ENCODE data around the gene KIAA1549. TPM values are rescaled to one million over a fixed set of nuclear protein-coding genes. Genes with fewer than 3 reads are reported as not detected.

The KIAA1549 gene
- total RNA-seq, 4 donors from 2014 or later, result 0.93 to 3.8 (median 2.0) TPM

- Histone ChIP-seq H3K9me3 (no peaks in the 10 kb centered on the region), H3K27me3 (no peaks in the 10 kb centered on the region), H3K4me1 (no peaks in the 10 kb centered on the region), H3K36me3 (no peaks in the 10 kb centered on the region), H3K27ac (no peak overlapping the region), H3K4me3 (no peak overlapping the region)
- TF ChIP-seq CTCF (IDR thresholded peaks at IDR 0.05) (no peak), EP300 (IDR thresholded peaks at IDR 0.05) (no peak), POLR2AphosphoS5 (IDR thresholded peaks at IDR 0.05) (no peak), POLR2A (IDR thresholded peaks at IDR 0.05) (no peak)
- 89 to 91% methylated on average over 3 to 9 of the region's 9 CpGs for WGBS, 2 donors (ENCODE audit: low coverage in 1 of 2)
- no peak for ATAC-seq
These were observed 29.2 kb downstream of the KIAA1549 start for GRCh38 chr7:138951953-138952352.

GRCh38 chr7:138949421-138950088 lies 31.6 kb downstream of the KIAA1549 start:
- Histone ChIP-seq H3K9me3 (no peaks in the 10 kb centered on the region), H3K4me1 (no peaks in the 10 kb centered on the region)

GRCh38 chr7:138948403-138948802 lies 32.8 kb downstream of the KIAA1549 start:
- TF ChIP-seq POLR2A (IDR thresholded peaks at IDR 0.05) (no peak), POLR2AphosphoS5 (IDR thresholded peaks at IDR 0.05) (no peak), CTCF (IDR thresholded peaks at IDR 0.05) (no peak), EP300 (IDR thresholded peaks at IDR 0.05) (no peak)
- no peak for ATAC-seq
- H3K36me3 ChIP-seq, result no peaks in the 10 kb centered on the region
- no peaks in the 10 kb centered on the region for H3K4me1 ChIP-seq
- no peak overlapping the region for H3K4me3 ChIP-seq
- 83 to 89% methylated on average over 3 to 6 of the region's 6 CpGs for WGBS, 2 donors (ENCODE audit: low coverage in 1 of 2)
- no peaks in the 10 kb centered on the region for H3K27me3 ChIP-seq
- H3K27ac ChIP-seq, result no peak overlapping the region
- no peaks in the 10 kb centered on the region for H3K9me3 ChIP-seq

More at GRCh38 chr7:138949421-138950088, 31.6 kb downstream of the KIAA1549 start:
- 92 to 98% methylated on average over 10 to 11 of the region's 12 CpGs for WGBS, 2 donors (ENCODE audit: low coverage in 1 of 2)
- H3K27ac ChIP-seq, result no peak overlapping the region
- H3K36me3 ChIP-seq, result no peaks in the 10 kb centered on the region
- H3K27me3 ChIP-seq, result no peaks in the 10 kb centered on the region
- ATAC-seq, result no peak
- no peak for TF ChIP-seq EP300 (IDR thresholded peaks at IDR 0.05)
- no peak for TF ChIP-seq CTCF (IDR thresholded peaks at IDR 0.05)
- no peak for TF ChIP-seq POLR2AphosphoS5 (IDR thresholded peaks at IDR 0.05)
- TF ChIP-seq POLR2A (IDR thresholded peaks at IDR 0.05), result no peak
- H3K4me3 ChIP-seq, result no peak overlapping the region

- Histone ChIP-seq H3K36me3 (no peaks in the 10 kb centered on the region), H3K4me3 (no peak overlapping the region), H3K27me3 (no peaks in the 10 kb centered on the region), H3K4me1 (no peaks in the 10 kb centered on the region), H3K27ac (no peak overlapping the region), H3K9me3 (no peaks in the 10 kb centered on the region)
- 68 to 96% methylated on average over 3 of the region's 3 CpGs for WGBS, 2 donors (ENCODE audit: low coverage in 1 of 2)
- TF ChIP-seq POLR2AphosphoS5 (IDR thresholded peaks at IDR 0.05) (no peak), EP300 (IDR thresholded peaks at IDR 0.05) (no peak), CTCF (IDR thresholded peaks at IDR 0.05) (no peak), POLR2A (IDR thresholded peaks at IDR 0.05) (no peak)
- ATAC-seq, result no peak
These were observed 35.4 kb downstream of the KIAA1549 start for GRCh38 chr7:138945821-138946220.

GRCh38 chr7:138945154-138945553 lies 36.0 kb downstream of the KIAA1549 start:
- Histone ChIP-seq H3K9me3 (no peaks in the 10 kb centered on the region), H3K4me3 (no peak overlapping the region), H3K27ac (no peak overlapping the region), H3K4me1 (no peaks in the 10 kb centered on the region), H3K36me3 (no peaks in the 10 kb centered on the region), H3K27me3 (no peaks in the 10 kb centered on the region)
- ATAC-seq, result no peak
- TF ChIP-seq POLR2AphosphoS5 (IDR thresholded peaks at IDR 0.05) (no peak), EP300 (IDR thresholded peaks at IDR 0.05) (no peak), POLR2A (IDR thresholded peaks at IDR 0.05) (no peak), CTCF (IDR thresholded peaks at IDR 0.05) (no peak)
- WGBS, 2 donors (ENCODE audit: low coverage in 1 of 2), result 74% methylated on average over 3 of the region's 3 CpGs; no CpG with 5 or more reads in 1 of the 2 donors

Data from gastroesophageal sphincter (tissue), 4 donors.